Measurements from ENCODE around the gene BCL2L11. TPM values are rescaled to one million over a fixed set of nuclear protein-coding genes. Genes with fewer than 3 reads are reported as not detected.

BCL2L11 gene
- total RNA-seq, 4 donors from 2014 or later = 8.9 to 27.0 (median 18.0) TPM

DNA sequence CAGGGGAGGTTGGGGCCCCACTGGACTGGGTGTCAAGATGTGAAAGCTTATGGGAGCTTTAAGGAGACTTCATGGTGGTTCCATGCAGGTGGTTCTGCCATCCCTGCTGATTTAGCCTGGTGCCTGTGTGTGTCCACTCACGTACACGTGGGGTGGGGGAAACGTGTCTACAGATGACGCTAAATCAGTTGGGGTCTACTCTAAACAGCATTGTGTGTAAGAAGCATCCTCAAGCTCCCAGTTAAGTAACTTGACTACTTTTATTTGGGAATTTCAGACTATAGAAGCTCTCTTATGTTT, 47.1 kb downstream of the BCL2L11 start:
- no peak for DNase-seq (ENCODE audit: low spot score in 2 of 2)
- TF ChIP-seq POLR2A (IDR thresholded peaks at IDR 0.05) (no peak), EP300 (IDR thresholded peaks at IDR 0.05) (no peak), CTCF (IDR thresholded peaks at IDR 0.05) (no peak), POLR2AphosphoS5 (IDR thresholded peaks at IDR 0.05) (no peak)
- Histone ChIP-seq H3K27me3 (no peaks in the 10 kb centered on the region), H3K4me1 (peaks cover 16% of the 10 kb centered on the region), H3K9me3 (no peaks in the 10 kb centered on the region), H3K4me3 (no peak overlapping the region), H3K27ac (no peak overlapping the region), H3K36me3 (peaks cover 21% of the 10 kb centered on the region)
- WGBS = 91% methylated on average over 4 of the region's 4 CpGs

GRCh38 chr2:111168528-111169239, 48.0 kb downstream of the BCL2L11 start:
- Histone ChIP-seq H3K36me3 (peaks cover 21% of the 10 kb centered on the region), H3K4me3 (no peak overlapping the region), H3K27me3 (no peaks in the 10 kb centered on the region), H3K27ac (no peak overlapping the region), H3K9me3 (no peaks in the 10 kb centered on the region), H3K4me1 (peaks cover 11% of the 10 kb centered on the region)
- no peak for TF ChIP-seq POLR2AphosphoS5 (IDR thresholded peaks at IDR 0.05)
- TF ChIP-seq CTCF (IDR thresholded peaks at IDR 0.05) = no peak
- no peak for TF ChIP-seq POLR2A (IDR thresholded peaks at IDR 0.05)
- no peak for TF ChIP-seq EP300 (IDR thresholded peaks at IDR 0.05)
- no peak for DNase-seq (ENCODE audit: low spot score in 2 of 2)
- 36% methylated on average over 9 of the region's 9 CpGs for WGBS

GRCh38 chr2:111169268-111169667, 48.6 kb downstream of the BCL2L11 start:
- peaks cover 21% of the 10 kb centered on the region for H3K36me3 ChIP-seq
- H3K4me3 ChIP-seq = no peak overlapping the region
- 70% methylated on average over 2 of the region's 2 CpGs for WGBS
- H3K27ac ChIP-seq = no peak overlapping the region
- TF ChIP-seq EP300 (IDR thresholded peaks at IDR 0.05) (no peak), CTCF (IDR thresholded peaks at IDR 0.05) (no peak), POLR2AphosphoS5 (IDR thresholded peaks at IDR 0.05) (no peak), POLR2A (IDR thresholded peaks at IDR 0.05) (no peak)
- H3K4me1 ChIP-seq = peaks cover 11% of the 10 kb centered on the region
- DNase-seq (ENCODE audit: low spot score in 2 of 2) = no peak
- H3K27me3 ChIP-seq = no peaks in the 10 kb centered on the region
- no peaks in the 10 kb centered on the region for H3K9me3 ChIP-seq

DNA sequence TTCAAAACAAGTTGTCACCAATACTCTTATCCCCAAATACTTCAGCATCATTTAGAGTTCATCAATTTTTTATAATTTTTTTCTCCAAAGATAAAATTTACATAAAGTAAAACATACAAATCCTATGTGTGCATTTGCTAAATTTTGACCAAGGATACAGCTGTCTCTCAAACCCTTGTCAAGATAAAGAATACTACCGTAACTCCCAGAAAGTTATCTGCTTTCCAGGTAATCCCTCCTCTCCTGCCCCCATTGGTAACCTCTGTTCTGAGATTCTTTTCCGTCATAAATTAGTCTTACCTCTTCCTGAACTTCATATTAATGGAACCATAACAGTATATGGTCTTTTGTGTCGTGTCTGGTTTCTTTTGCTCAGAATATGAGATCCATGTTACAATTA, 49.2 kb downstream of the BCL2L11 start:
- Histone ChIP-seq H3K27me3 (no peaks in the 10 kb centered on the region), H3K4me1 (peaks cover 11% of the 10 kb centered on the region), H3K4me3 (no peak overlapping the region), H3K9me3 (no peaks in the 10 kb centered on the region), H3K36me3 (peaks cover 20% of the 10 kb centered on the region), H3K27ac (no peak overlapping the region)
- TF ChIP-seq CTCF (IDR thresholded peaks at IDR 0.05) (no peak), EP300 (IDR thresholded peaks at IDR 0.05) (no peak), POLR2A (IDR thresholded peaks at IDR 0.05) (no peak), POLR2AphosphoS5 (IDR thresholded peaks at IDR 0.05) (no peak)
- DNase-seq (ENCODE audit: low spot score in 2 of 2) = no peak
- 91% methylated on average over 3 of the region's 3 CpGs for WGBS

- H3K4me3 ChIP-seq = no peak overlapping the region
- no peak for DNase-seq (ENCODE audit: low spot score in 2 of 2)
- WGBS = 56% methylated on average over 7 of the region's 10 CpGs
- TF ChIP-seq CTCF (IDR thresholded peaks at IDR 0.05) = no peak
- TF ChIP-seq POLR2AphosphoS5 (IDR thresholded peaks at IDR 0.05) = no peak
- TF ChIP-seq POLR2A (IDR thresholded peaks at IDR 0.05) = no peak
- no peak for TF ChIP-seq EP300 (IDR thresholded peaks at IDR 0.05)
- H3K36me3 ChIP-seq = peaks cover 6% of the 10 kb centered on the region
- no peaks in the 10 kb centered on the region for H3K27me3 ChIP-seq
- peaks cover 11% of the 10 kb centered on the region for H3K4me1 ChIP-seq
- no peaks in the 10 kb centered on the region for H3K9me3 ChIP-seq
- no peak overlapping the region for H3K27ac ChIP-seq
Observed at GRCh38 chr2:111171337-111171930, 50.7 kb downstream of the BCL2L11 start.
